ENCODE data around the gene SLC22A7.

The SLC22A7 gene

GRCh38 chr6:43283514-43283901 is 14.6 kb upstream of the SLC22A7 start:
- DNase-seq (ENCODE audit: low read depth in 2 of 2), result no peak

- DNase-seq (ENCODE audit: low read depth in 2 of 2), result no peak
Measured at GRCh38 chr6:43283905-43284304, 14.2 kb upstream of the SLC22A7 start.

- no peak for DNase-seq (ENCODE audit: low read depth in 2 of 2)
Measured at GRCh38 chr6:43284991-43285781, 12.9 kb upstream of the SLC22A7 start.

DNA sequence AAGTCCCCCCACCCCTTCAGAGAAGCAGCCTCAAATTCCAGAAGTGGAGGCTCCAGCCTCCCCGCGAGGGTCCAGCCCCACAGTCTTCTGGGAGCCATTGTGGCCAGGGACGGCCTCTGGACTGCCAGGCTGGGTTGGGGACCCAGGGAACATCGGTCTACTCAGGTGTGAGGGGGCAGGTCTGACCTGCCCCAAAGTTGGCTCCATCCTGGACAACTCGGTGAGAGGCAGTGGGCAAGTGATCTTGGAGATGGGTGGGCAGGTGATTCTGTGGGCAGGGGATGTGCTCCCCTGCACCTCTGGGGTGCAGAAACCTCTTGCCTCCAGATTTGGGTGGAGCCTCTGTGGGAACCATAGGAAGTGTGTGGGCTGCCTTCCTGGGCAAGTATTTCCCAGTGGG is 12.2 kb upstream of the SLC22A7 start:
- DNase-seq (ENCODE audit: low read depth in 2 of 2), result no peak

- DNase-seq (ENCODE audit: low read depth in 2 of 2), result no peak
Measured at GRCh38 chr6:43286456-43286979, 11.5 kb upstream of the SLC22A7 start.

DNA sequence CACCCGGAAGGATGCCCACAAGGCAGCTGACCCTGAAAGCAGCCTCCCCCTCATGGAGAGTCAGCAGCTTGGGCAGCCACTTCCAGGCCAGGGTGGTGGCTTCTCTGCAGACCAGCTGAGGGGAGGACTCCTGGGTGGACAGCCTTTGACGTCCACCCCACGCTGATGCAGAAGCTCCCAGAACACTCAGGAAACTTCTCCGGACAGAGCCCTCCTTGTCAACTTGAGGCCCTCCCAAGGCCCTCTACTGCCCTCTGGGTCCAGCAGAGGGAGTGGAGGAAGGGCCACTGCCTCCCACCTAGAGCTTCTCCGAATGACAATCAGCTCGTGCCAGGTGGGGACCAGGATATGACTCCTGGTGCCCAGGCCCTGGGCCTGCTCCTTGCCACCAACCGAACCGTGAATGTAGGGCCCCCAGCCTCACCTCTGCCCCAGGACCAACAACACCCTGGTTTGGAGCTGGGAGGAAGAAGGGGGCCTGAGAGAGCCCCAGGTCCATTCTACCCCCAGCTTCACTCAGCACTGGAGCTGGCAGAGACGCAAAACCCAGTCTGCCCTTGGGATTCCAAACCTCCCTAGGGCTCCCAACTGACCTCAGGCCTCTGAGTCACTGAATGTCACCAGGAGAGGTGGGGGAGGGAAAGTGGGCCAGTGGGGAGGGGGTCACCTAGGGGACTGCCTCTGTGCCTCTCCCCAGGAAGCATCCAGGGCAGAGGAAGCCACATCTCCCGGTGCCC is 10.9 kb upstream of the SLC22A7 start:
- no peak for DNase-seq (ENCODE audit: low read depth in 2 of 2)

GRCh38 chr6:43287717-43288679 is 10.1 kb upstream of the SLC22A7 start:
- no peak for DNase-seq (ENCODE audit: low read depth in 2 of 2)

DNA sequence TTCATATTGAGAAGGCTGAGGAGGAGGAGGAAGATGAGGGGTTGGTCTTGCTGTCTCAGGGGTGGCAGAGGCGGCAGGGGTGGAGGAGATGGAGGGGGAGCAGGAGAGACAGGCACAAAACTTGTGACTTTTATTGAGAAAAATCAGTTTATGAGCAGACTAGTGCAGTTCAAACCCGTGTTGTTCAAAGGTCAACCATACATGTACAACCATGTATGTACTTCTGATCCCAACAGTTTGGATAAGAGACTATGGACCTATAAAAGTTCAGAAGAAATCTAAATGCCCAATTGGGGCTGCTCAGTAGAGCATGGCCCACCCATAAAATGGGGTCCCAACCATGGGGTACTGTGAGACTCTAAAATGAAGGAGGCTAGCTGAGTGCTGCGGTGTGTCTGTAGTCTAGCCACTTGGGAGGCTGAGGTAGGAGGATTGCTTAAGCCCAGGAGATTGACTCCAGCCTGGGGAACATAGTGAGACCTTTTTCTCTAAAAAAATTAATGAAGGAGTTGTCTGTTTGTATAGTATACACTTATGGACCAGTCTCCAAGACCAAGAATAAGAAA is 7.6 kb upstream of the SLC22A7 start:
- no peak for DNase-seq (ENCODE audit: low read depth in 2 of 2)

GRCh38 chr6:43290905-43291355 is 7.1 kb upstream of the SLC22A7 start:
- DNase-seq (ENCODE audit: low read depth in 2 of 2), result no peak

DNA sequence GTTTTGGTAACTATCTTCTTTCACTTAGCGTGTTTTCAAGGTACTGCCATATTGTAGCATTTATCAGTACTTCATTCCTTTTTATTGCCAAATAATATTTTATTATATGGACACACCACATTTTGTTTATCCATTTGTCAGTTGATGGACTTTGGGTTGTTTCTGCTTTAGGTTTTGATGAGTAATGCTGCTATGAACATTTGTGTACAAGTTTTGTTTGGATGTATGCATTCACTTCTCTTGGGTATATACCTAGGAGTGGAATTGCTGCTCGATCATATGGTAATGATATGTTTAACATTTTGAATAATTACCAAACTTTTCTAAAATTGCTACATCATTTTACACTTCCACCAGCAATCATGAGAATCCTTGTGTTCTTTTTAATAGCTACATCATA is 6.4 kb upstream of the SLC22A7 start:
- DNase-seq (ENCODE audit: low read depth in 2 of 2), result no peak

GRCh38 chr6:43292341-43292740 is 5.7 kb upstream of the SLC22A7 start:
- DNase-seq (ENCODE audit: low read depth in 2 of 2), result no peak

DNA sequence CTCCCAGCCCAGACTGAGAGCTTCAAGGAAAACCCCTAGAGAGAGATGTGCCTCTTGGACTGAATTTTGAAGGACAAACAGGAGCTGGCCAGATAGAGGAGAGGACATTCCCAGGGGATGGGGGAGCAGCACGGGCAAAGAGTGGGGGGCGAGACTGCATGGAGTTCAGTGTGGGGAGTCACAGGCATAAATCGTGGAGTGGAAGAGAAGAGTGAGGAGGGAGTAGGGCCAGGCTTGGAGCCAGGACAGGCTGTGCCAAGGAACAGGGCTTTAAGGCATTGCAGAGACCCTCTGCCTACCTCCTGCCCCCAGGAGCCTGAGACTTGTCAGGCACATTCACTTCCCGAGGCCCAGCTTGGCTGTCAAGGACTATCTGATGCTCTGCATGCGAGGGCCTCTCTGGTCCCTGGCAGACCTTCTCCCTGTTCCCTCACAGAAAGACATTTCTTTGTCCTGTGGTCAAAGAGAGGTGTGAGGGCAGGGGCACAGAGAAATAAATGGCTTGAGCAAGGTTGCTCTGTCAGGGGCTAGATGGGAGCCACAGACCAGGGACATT is 5.2 kb upstream of the SLC22A7 start:
- no peak for DNase-seq (ENCODE audit: low read depth in 2 of 2)

DNA sequence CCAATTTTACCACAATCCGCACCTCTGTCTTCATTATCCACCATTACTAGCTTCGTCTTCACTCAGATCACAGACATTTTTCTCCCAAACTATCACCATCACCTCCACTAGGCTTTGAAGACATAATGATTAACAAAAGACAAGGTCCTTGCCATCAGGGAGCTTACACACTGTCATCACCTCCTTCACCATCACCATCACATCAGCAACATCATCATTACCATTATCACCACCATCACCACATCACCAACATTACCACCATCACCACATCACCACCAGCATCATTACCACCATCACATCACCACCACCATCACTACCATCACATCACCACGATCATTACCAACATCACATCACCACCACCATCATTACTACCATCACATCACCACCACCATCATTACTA is 4.4 kb upstream of the SLC22A7 start:
- no peak for DNase-seq (ENCODE audit: low read depth in 2 of 2)

DNA sequence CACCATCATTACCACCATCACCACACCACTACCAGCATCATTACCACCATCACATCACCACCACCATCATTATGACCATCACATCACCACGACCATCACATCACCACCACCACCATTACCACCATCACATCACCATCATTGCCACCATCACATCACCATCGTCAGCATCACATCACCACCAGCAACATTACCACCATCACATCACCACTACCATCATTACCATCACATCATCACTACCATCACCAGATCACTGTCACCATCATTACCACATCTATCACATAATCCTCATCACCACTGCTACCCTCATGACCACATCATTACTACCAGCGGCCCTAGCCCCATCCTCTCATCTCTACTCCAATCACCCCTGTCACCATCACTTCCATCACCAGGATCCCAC is 3.5 kb upstream of the SLC22A7 start:
- no peak for DNase-seq (ENCODE audit: low read depth in 2 of 2)

GRCh38 chr6:43295456-43295855 is 2.6 kb upstream of the SLC22A7 start:
- no peak for DNase-seq (ENCODE audit: low read depth in 2 of 2)

DNA sequence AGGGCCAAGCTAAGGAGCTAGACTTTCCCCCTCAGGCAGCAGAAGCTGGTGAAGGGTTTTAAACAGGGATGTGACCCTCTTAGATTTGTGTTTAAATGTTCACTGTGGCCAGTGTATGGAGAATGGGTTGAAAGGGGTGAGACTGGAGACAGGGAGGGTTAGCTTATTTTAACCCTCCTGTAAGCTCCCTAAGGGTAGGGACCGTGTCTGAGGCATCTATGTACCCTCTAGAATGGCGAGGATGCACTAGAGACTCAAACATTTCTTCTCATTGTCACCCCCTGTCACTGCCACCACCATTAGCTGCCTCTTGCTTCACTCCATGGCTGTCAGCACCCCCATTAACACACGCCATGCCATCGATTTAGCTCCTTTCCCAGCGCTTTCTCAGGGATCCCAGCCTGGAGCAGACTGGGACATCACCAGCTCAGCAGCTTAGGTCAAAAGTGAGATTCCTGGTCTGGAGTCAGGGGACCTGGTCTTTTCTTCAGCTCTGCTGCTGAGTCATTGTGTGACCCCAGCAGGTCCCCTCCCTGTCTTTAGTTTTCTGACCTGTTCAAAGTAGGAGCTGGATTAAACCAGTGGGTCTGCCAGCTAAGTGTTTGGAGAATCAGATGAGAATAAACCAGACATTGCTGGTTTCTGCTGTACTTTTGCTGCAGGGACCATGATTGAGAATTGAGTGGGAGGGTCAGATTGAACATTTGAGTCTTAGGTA is 1.1 kb upstream of the SLC22A7 start:
- no peak for DNase-seq (ENCODE audit: low read depth in 2 of 2)

DNA sequence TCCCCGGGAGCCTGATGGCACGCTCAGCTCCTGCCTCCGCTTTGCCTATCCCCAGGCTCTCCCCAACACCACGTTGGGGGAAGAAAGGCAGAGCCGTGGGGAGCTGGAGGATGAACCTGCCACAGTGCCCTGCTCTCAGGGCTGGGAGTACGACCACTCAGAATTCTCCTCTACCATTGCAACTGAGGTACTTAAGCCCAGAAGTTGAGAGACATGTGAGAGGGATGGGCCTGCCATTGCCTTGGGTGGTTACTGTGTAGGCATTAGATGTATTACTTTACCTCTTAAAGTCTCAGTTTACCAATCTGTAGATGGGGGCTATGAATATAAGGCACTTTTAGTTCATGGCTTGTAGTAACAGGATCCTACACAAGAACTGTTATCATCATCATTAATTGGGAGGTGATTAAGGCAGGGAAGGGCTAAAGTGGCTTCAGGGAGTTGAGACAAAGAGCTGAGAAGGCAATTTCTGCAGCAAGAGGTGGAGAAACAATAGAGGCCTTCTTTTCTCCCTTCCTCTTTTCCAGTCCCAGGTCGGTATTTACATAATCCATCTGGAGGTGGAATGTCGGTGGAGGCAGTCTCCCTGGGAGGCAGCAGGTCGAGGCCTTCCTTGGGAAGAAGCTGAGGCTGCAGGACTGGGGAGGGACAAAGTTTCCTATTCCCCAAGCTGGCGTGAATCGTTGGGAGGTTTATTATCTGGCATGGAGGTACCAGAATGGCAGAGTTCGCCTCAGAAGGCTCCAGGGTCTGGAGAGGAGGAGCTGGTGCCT is 691 bp downstream of the SLC22A7 start:
- no peak for DNase-seq (ENCODE audit: low read depth in 2 of 2)

DNA sequence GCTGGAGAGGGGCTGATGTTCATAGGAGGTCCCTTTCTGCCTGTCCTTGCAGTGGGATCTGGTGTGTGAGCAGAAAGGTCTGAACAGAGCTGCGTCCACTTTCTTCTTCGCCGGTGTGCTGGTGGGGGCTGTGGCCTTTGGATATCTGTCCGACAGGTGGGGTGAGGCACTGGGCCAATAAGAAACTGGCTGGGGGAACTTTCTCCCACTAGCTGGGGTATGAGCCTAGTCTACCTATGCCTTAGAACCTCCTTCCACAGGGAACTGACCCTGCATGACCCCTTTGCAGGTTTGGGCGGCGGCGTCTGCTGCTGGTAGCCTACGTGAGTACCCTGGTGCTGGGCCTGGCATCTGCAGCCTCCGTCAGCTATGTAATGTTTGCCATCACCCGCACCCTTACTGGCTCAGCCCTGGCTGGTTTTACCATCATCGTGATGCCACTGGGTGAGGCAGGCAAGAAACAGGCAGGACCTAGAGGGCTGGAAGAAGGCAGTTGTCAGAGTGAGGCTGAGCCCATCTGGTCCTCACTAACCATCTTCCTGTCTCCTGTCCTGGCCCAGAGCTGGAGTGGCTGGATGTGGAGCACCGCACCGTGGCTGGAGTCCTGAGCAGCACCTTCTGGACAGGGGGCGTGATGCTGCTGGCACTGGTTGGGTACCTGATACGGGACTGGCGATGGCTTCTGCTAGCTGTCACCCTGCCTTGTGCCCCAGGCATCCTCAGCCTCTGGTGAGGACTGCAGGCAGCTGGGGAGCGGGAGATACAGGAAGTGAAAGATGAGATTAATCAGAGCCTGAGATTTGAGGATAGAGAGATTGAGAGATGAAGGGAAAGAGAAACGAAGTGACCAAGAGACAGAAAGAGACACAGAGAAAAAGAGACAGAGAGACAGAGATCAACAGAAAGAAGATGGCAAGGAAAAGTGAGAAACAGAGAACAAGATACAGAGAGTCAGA is 1.6 kb downstream of the SLC22A7 start:
- DNase-seq (ENCODE audit: low read depth in 2 of 2), result no peak
